ENCODE results near the gene ATP6V0B. TPM values are rescaled to one million over a fixed set of nuclear protein-coding genes. Genes with fewer than 3 reads are reported as not detected.

Gene ATP6V0B
- polyA plus RNA-seq, 1 donor from 2014 or later = 580 TPM

GRCh38 chr1:43986712-43987111 lies 12.0 kb downstream of the ATP6V0B start:
- no peaks in the 10 kb centered on the region for H3K9me3 ChIP-seq (ENCODE audit: low read length)
- TF ChIP-seq POLR2AphosphoS5 (IDR thresholded peaks at IDR 0.05) (no peak), EP300 (conservative IDR thresholded peaks at IDR 0.05; ENCODE audit: poor library complexity, severe bottlenecking) (no peak), REST (IDR thresholded peaks at IDR 0.05; ENCODE audit: borderline replicate concordance) (no peak), TAF1 (IDR thresholded peaks at IDR 0.05; ENCODE audit: low read depth) (no peak), RAD21 (conservative IDR thresholded peaks at IDR 0.05) (no peak), MXI1 (conservative IDR thresholded peaks at IDR 0.05; ENCODE audit: poor library complexity, severe bottlenecking) (no peak), SMC3 (conservative IDR thresholded peaks at IDR 0.05; ENCODE audit: poor library complexity) (no peak)
- H3K27ac ChIP-seq (ENCODE audit: low read length) = no peak overlapping the region
- no peak overlapping the region for H3K9ac ChIP-seq (ENCODE audit: low read length)
- no peaks in the 10 kb centered on the region for H4K20me1 ChIP-seq (ENCODE audit: insufficient read depth)
- no peaks in the 10 kb centered on the region for H3K9me2 ChIP-seq (ENCODE audit: insufficient read depth, low read length)
- H3K4me3 ChIP-seq (ENCODE audit: low read length) = no peak overlapping the region
- no peaks in the 10 kb centered on the region for H3K79me2 ChIP-seq (replicated peaks; ENCODE audit: insufficient read depth, low read length)
- H2AFZ ChIP-seq (ENCODE audit: low read depth, low read length) = no peak overlapping the region
- no peaks in the 10 kb centered on the region for H3K36me3 ChIP-seq (ENCODE audit: insufficient read depth, low read length)
- no peak overlapping the region for H3K4me2 ChIP-seq (ENCODE audit: low read length)
- H3K27me3 ChIP-seq (ENCODE audit: insufficient read depth, low read depth, low read length) = no peaks in the 10 kb centered on the region
- no peaks in the 10 kb centered on the region for H3F3A ChIP-seq (ENCODE audit: insufficient read depth, low read length, poor library complexity, severe bottlenecking)

GRCh38 chr1:43987159-43987902 lies 12.6 kb downstream of the ATP6V0B start:
- TF ChIP-seq EZH2 (IDR thresholded peaks at IDR 0.05; ENCODE audit: borderline replicate concordance, insufficient read depth, low read length, poor library complexity, severe bottlenecking) (no peak), TAF1 (IDR thresholded peaks at IDR 0.05; ENCODE audit: low read depth) (no peak), SMC3 (conservative IDR thresholded peaks at IDR 0.05; ENCODE audit: poor library complexity) (no peak), REST (IDR thresholded peaks at IDR 0.05; ENCODE audit: borderline replicate concordance) (no peak), CTCF (IDR thresholded peaks at IDR 0.05; ENCODE audit: poor library complexity, severe bottlenecking) (no peak), POLR2AphosphoS5 (IDR thresholded peaks at IDR 0.05) (no peak)
- Histone ChIP-seq H3K36me3 (ENCODE audit: insufficient read depth, low read length) (no peaks in the 10 kb centered on the region), H3K4me3 (ENCODE audit: low read length) (no peak overlapping the region), H3K27ac (ENCODE audit: low read length) (no peak overlapping the region), H2AFZ (ENCODE audit: low read depth, low read length) (no peak overlapping the region), H3K9ac (ENCODE audit: low read length) (no peak overlapping the region), H3K79me2 (replicated peaks; ENCODE audit: insufficient read depth, low read length) (no peaks in the 10 kb centered on the region), H3K4me2 (ENCODE audit: low read length) (no peak overlapping the region), H3K9me2 (ENCODE audit: insufficient read depth, low read length) (no peaks in the 10 kb centered on the region), H3F3A (ENCODE audit: insufficient read depth, low read length, poor library complexity, severe bottlenecking) (no peaks in the 10 kb centered on the region), H3K27me3 (ENCODE audit: insufficient read depth, low read depth, low read length) (no peaks in the 10 kb centered on the region), H3K9me3 (ENCODE audit: low read length) (no peaks in the 10 kb centered on the region), H4K20me1 (ENCODE audit: insufficient read depth) (no peaks in the 10 kb centered on the region)

Data from neural cell (in vitro differentiated cells).